OCI-LY1 (cell line): ENCODE measurements around the gene GPT2.

Source experiments
- H2AFZ ChIP-seq: fragments of 200-600 bp; sonication (generic), shearing (Covaris generic); 2 replicates; pipeline ENCODE4 v1.6.0; 2014; ENCODE audit warnings: antibody characterized with exemption, mild to moderate bottlenecking, low read length
- H3F3A ChIP-seq: fragments of 200-600 bp; sonication (generic), shearing (Covaris generic); 2 replicates; pipeline ENCODE4 v1.6.0; 2014; ENCODE audit warnings: mild to moderate bottlenecking, antibody characterized with exemption, low read length, moderate library complexity; ENCODE audit not compliant: insufficient read depth
- H3K27ac ChIP-seq: fragments of 200-600 bp; sonication (generic); 2 replicates; pipeline ENCODE4 v1.5.1; 2014; ENCODE audit warnings: low read length, mixed run types, mild to moderate bottlenecking, low read depth; ENCODE audit not compliant: poor library complexity, severe bottlenecking
- H3K27me3 ChIP-seq: fragments of 200-600 bp; sonication (generic); 2 replicates; pipeline ENCODE4 v1.6.0; 2014; ENCODE audit warnings: antibody characterized with exemption, mild to moderate bottlenecking, low read length, moderate library complexity; ENCODE audit not compliant: insufficient read depth
- H3K36me3 ChIP-seq: fragments of 200-600 bp; sonication (generic); 2 replicates; pipeline ENCODE4 v1.6.1; 2014; ENCODE audit warnings: mild to moderate bottlenecking, antibody characterized with exemption, low read length, moderate library complexity, mixed read lengths; ENCODE audit not compliant: insufficient read depth
- H3K4me1 ChIP-seq: fragments of 200-600 bp; sonication (generic); 2 replicates; pipeline ENCODE4 v1.5.1; 2014; ENCODE audit warnings: mild to moderate bottlenecking, low read length, moderate library complexity; ENCODE audit not compliant: insufficient read depth, severe bottlenecking
- H3K4me2 ChIP-seq: fragments of 200-600 bp; sonication (generic), shearing (Covaris generic); 2 replicates; pipeline ENCODE4 v1.6.1; 2014; ENCODE audit warnings: low read length
- H3K4me3 ChIP-seq: fragments of 200-600 bp; sonication (generic); 2 replicates; pipeline ENCODE4 v1.5.1; 2014; ENCODE audit warnings: low read length, low read depth, mild to moderate bottlenecking, mixed read lengths; ENCODE audit not compliant: poor library complexity, severe bottlenecking
- H3K79me2 ChIP-seq: fragments of 200-600 bp; shearing (Covaris generic); 2 replicates; pipeline ENCODE4 v1.6.1; 2016; ENCODE audit warnings: mixed run types, low read length, mixed read lengths; ENCODE audit not compliant: insufficient read depth
- H3K9ac ChIP-seq: fragments of 200-600 bp; sonication (generic), shearing (Covaris generic); 2 replicates; pipeline ENCODE4 v1.6.1; 2014; ENCODE audit warnings: mild to moderate bottlenecking, low read length, mixed read lengths
- H3K9me2 ChIP-seq: fragments of 200-600 bp; sonication (generic), shearing (Covaris generic); 2 replicates; pipeline ENCODE4 v1.6.1; 2014; ENCODE audit warnings: low read depth, mild to moderate bottlenecking, low read length, mixed read lengths
- H3K9me3 ChIP-seq: fragments of 200-600 bp; shearing (Covaris generic); 2 replicates; pipeline ENCODE4 v1.6.1; 2014; ENCODE audit warnings: low read length, mixed read lengths
- H4K20me1 ChIP-seq: fragments of 200-600 bp; sonication (generic), shearing (Covaris generic); 2 replicates; pipeline ENCODE4 v1.6.0; 2016; ENCODE audit warnings: mild to moderate bottlenecking, low read length; ENCODE audit not compliant: insufficient read depth
- CTCF ChIP-seq: fragments of 200-600 bp; sonication (generic), shearing (Covaris generic); IDR thresholded peaks from 2 replicates; pipeline ENCODE4 v1.5.1; 2017; ENCODE audit warnings: mild to moderate bottlenecking, antibody characterized with exemption, low read length, moderate library complexity, mixed read lengths
- EZH2 ChIP-seq: fragments of 200-600 bp; sonication (generic), shearing (Covaris generic); IDR thresholded peaks from 2 replicates; pipeline ENCODE4 v1.8.0; 2017; ENCODE audit warnings: borderline replicate concordance, mixed run types, mild to moderate bottlenecking, antibody characterized with exemption, low read length, moderate library complexity, mixed read lengths

Gene GPT2

GRCh38 chr16:46871597-46871996 lies 12.6 kb upstream of the GPT2 start:
- Histone ChIP-seq H3K36me3 (no peaks in the 10 kb centered on the region; the same call in 1 of the 2 replicates), H3K4me3 (no peak overlapping the region), H3K4me1 (no peaks in the 10 kb centered on the region), H3F3A (no peaks in the 10 kb centered on the region), H3K27ac (no peak overlapping the region), H3K9me3 (no peaks in the 10 kb centered on the region), H4K20me1 (no peaks in the 10 kb centered on the region), H3K9ac (no peak overlapping the region), H3K27me3 (no peaks in the 10 kb centered on the region), H3K4me2 (no peak overlapping the region), H2AFZ (no peak overlapping the region), H3K79me2 (no peaks in the 10 kb centered on the region), H3K9me2 (no peaks in the 10 kb centered on the region)
- TF ChIP-seq EZH2 = no peak
- TF ChIP-seq CTCF = no peak

GRCh38 chr16:46873201-46873600 lies 11.0 kb upstream of the GPT2 start:
- H3K27ac ChIP-seq = no peak overlapping the region
- H3K4me1 ChIP-seq = no peaks in the 10 kb centered on the region
- H3K4me3 ChIP-seq = no peak overlapping the region
- no peak overlapping the region for H3K9ac ChIP-seq
- TF ChIP-seq CTCF (no peak), EZH2 (no peak)
- H3K36me3 ChIP-seq = no peaks in the 10 kb centered on the region; the same call in 1 of the 2 replicates
- no peaks in the 10 kb centered on the region for H4K20me1 ChIP-seq
- H2AFZ ChIP-seq = no peak overlapping the region
- no peaks in the 10 kb centered on the region for H3K79me2 ChIP-seq
- H3K9me3 ChIP-seq = no peaks in the 10 kb centered on the region
- no peak overlapping the region for H3K4me2 ChIP-seq
- H3F3A ChIP-seq = no peaks in the 10 kb centered on the region
- H3K9me2 ChIP-seq = no peaks in the 10 kb centered on the region
- no peaks in the 10 kb centered on the region for H3K27me3 ChIP-seq

DNA sequence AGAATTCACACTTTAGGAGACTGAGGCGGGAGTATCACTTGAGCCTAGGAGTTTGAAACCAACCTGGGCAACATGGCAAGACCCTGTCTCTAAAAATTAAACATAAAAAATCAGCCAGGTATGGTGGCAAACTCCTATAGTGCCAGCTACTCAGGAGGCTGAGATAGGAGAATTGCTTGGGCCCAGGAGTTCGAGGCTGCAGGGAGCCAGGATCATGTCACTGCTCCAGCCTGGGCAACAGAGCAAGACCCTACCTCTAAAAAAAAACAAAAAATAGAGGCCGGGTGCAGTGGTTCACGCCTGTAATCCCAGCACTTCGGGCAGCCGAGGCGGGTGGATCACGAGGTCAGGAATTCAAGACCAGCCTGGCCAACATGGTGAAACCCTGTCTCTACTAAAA lies 8.9 kb upstream of the GPT2 start:
- Histone ChIP-seq H3K4me2 (no peak overlapping the region), H2AFZ (no peak overlapping the region), H3K36me3 (no peaks in the 10 kb centered on the region), H3K9me3 (no peaks in the 10 kb centered on the region), H4K20me1 (no peaks in the 10 kb centered on the region), H3K27me3 (no peaks in the 10 kb centered on the region), H3F3A (peaks cover 3% of the 10 kb centered on the region; the same call in 1 of the 2 replicates), H3K9ac (no peak overlapping the region), H3K79me2 (no peaks in the 10 kb centered on the region), H3K27ac (no peak overlapping the region), H3K4me3 (no peak overlapping the region), H3K9me2 (no peaks in the 10 kb centered on the region), H3K4me1 (no peaks in the 10 kb centered on the region)
- TF ChIP-seq EZH2 = no peak
- no peak for TF ChIP-seq CTCF
